OCI-LY1 (cell line): ENCODE data around the gene CUBN.

ENCODE experiments used
- H2AFZ ChIP-seq: fragments of 200-600 bp; sonication (generic), shearing (Covaris generic); 2 replicates; pipeline ENCODE4 v1.6.0; 2014; ENCODE audit warnings: antibody characterized with exemption, mild to moderate bottlenecking, low read length
- H3F3A ChIP-seq: fragments of 200-600 bp; sonication (generic), shearing (Covaris generic); 2 replicates; pipeline ENCODE4 v1.6.0; 2014; ENCODE audit warnings: mild to moderate bottlenecking, antibody characterized with exemption, low read length, moderate library complexity; ENCODE audit not compliant: insufficient read depth
- H3K27ac ChIP-seq: fragments of 200-600 bp; sonication (generic); 2 replicates; pipeline ENCODE4 v1.5.1; 2014; ENCODE audit warnings: low read length, mixed run types, mild to moderate bottlenecking, low read depth; ENCODE audit not compliant: poor library complexity, severe bottlenecking
- H3K27me3 ChIP-seq: fragments of 200-600 bp; sonication (generic); 2 replicates; pipeline ENCODE4 v1.6.0; 2014; ENCODE audit warnings: antibody characterized with exemption, mild to moderate bottlenecking, low read length, moderate library complexity; ENCODE audit not compliant: insufficient read depth
- H3K36me3 ChIP-seq: fragments of 200-600 bp; sonication (generic); 2 replicates; pipeline ENCODE4 v1.6.1; 2014; ENCODE audit warnings: mild to moderate bottlenecking, antibody characterized with exemption, low read length, moderate library complexity, mixed read lengths; ENCODE audit not compliant: insufficient read depth
- H3K4me1 ChIP-seq: fragments of 200-600 bp; sonication (generic); 2 replicates; pipeline ENCODE4 v1.5.1; 2014; ENCODE audit warnings: mild to moderate bottlenecking, low read length, moderate library complexity; ENCODE audit not compliant: insufficient read depth, severe bottlenecking
- H3K4me2 ChIP-seq: fragments of 200-600 bp; sonication (generic), shearing (Covaris generic); 2 replicates; pipeline ENCODE4 v1.6.1; 2014; ENCODE audit warnings: low read length
- H3K4me3 ChIP-seq: fragments of 200-600 bp; sonication (generic); 2 replicates; pipeline ENCODE4 v1.5.1; 2014; ENCODE audit warnings: low read length, low read depth, mild to moderate bottlenecking, mixed read lengths; ENCODE audit not compliant: poor library complexity, severe bottlenecking
- H3K79me2 ChIP-seq: fragments of 200-600 bp; shearing (Covaris generic); 2 replicates; pipeline ENCODE4 v1.6.1; 2016; ENCODE audit warnings: mixed run types, low read length, mixed read lengths; ENCODE audit not compliant: insufficient read depth
- H3K9ac ChIP-seq: fragments of 200-600 bp; sonication (generic), shearing (Covaris generic); 2 replicates; pipeline ENCODE4 v1.6.1; 2014; ENCODE audit warnings: mild to moderate bottlenecking, low read length, mixed read lengths
- H3K9me2 ChIP-seq: fragments of 200-600 bp; sonication (generic), shearing (Covaris generic); 2 replicates; pipeline ENCODE4 v1.6.1; 2014; ENCODE audit warnings: low read depth, mild to moderate bottlenecking, low read length, mixed read lengths
- H3K9me3 ChIP-seq: fragments of 200-600 bp; shearing (Covaris generic); 2 replicates; pipeline ENCODE4 v1.6.1; 2014; ENCODE audit warnings: low read length, mixed read lengths
- H4K20me1 ChIP-seq: fragments of 200-600 bp; sonication (generic), shearing (Covaris generic); 2 replicates; pipeline ENCODE4 v1.6.0; 2016; ENCODE audit warnings: mild to moderate bottlenecking, low read length; ENCODE audit not compliant: insufficient read depth
- EZH2 ChIP-seq: fragments of 200-600 bp; sonication (generic), shearing (Covaris generic); IDR thresholded peaks from 2 replicates; pipeline ENCODE4 v1.8.0; 2017; ENCODE audit warnings: borderline replicate concordance, mixed run types, mild to moderate bottlenecking, antibody characterized with exemption, low read length, moderate library complexity, mixed read lengths
- TF ChIP-seq, protein P1 (sequence below): fragments of 200-600 bp; sonication (generic), shearing (Covaris generic); IDR thresholded peaks from 2 replicates; pipeline ENCODE4 v1.5.1; 2017; ENCODE audit warnings: mild to moderate bottlenecking, antibody characterized with exemption, low read length, moderate library complexity, mixed read lengths

Gene CUBN

DNA sequence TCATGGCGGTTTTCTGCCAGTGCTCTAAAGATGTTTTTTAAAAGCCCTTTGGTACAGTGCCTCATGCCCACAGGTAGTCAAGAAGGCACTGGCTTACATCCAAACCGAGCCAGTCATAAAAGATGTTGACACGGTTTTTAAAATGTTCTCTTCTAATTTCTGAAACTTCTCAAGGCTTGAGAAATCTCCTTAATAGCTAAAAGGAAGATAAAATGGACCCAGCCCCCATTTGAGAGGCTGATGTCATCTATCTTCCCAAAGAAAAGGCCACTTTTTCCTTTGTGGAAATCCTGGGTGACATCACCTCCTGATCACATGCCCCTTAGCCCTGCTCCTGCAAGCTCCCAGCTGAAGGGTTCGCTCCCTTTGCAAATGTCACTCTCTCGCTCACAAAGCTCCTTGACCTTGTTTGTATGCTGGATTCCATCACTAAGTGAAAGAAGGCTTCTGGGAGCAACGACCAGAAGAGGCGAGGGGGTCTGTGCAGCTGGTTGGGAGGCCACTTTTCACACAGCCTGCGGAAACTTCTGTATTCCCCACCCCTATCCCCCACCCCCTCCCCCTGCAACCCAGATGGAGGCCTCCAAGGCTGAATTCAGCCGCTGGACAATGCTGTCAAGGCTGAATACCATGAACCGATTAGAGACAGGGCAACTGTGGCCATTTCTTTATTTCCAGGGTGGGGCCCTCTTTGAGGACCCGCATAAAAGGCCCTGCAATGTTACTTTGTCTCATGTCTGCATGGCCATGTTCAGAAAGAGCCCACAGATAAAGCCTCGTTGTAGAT is 122.8 kb downstream of the CUBN start:
- H3K9ac ChIP-seq: no peak overlapping the region

DNA sequence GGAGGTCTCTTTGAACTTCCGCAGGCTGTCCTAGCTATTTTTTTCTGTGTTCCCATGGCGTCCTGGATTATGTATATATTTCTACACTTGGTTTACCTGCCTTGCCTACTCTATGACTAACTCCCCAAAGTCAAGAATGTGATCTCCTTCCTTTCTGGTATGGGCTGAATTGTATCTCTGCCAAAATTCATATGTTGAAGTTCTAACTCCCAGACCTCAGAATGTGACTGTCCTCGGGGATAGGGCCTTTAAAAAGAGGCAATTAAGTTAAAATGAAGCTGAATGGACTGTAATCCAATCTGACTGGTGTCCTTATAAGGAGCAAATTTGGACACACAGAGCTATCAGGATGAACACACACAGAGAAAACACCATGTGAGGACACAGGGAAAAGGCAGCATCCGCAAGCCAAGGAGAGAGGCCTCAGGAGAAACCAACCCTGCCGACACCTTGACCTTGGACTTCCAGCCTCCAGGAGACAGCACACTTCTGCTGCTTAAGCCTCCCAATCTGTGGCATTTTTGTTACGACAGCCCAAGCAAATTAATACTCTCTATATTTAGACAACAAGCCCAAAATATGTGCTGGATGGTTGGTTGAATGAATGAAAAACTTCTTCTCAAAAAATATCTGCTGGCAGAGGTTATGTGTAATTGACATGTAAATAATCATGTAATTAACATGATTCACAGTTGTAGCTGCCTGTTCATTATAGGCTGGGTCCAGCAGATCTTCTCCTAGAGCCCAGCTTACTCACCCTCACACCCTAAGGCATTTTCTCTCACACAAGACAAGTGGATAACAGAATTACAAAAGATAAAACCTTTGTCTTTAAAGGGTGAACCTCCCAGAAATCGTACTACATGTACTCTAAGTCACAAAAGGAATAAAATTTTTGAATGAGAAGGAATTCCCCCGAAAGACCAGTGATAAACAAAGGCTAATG is 123.7 kb downstream of the CUBN start:
- no peak overlapping the region for H3K27ac ChIP-seq
- H3K4me3 ChIP-seq: no peak overlapping the region
- no peaks in the 10 kb centered on the region for H3K9me3 ChIP-seq
- no peaks in the 10 kb centered on the region for H4K20me1 ChIP-seq
- no peak for TF ChIP-seq EZH2
- TF ChIP-seq, protein P1, sequence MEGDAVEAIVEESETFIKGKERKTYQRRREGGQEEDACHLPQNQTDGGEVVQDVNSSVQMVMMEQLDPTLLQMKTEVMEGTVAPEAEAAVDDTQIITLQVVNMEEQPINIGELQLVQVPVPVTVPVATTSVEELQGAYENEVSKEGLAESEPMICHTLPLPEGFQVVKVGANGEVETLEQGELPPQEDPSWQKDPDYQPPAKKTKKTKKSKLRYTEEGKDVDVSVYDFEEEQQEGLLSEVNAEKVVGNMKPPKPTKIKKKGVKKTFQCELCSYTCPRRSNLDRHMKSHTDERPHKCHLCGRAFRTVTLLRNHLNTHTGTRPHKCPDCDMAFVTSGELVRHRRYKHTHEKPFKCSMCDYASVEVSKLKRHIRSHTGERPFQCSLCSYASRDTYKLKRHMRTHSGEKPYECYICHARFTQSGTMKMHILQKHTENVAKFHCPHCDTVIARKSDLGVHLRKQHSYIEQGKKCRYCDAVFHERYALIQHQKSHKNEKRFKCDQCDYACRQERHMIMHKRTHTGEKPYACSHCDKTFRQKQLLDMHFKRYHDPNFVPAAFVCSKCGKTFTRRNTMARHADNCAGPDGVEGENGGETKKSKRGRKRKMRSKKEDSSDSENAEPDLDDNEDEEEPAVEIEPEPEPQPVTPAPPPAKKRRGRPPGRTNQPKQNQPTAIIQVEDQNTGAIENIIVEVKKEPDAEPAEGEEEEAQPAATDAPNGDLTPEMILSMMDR: no peak
- no peak overlapping the region for H3K9ac ChIP-seq
- H3K36me3 ChIP-seq: no peaks in the 10 kb centered on the region
- no peaks in the 10 kb centered on the region for H3K27me3 ChIP-seq
- no peaks in the 10 kb centered on the region for H3F3A ChIP-seq
- H3K4me2 ChIP-seq: no peak overlapping the region
- no peak overlapping the region for H2AFZ ChIP-seq
- no peaks in the 10 kb centered on the region for H3K9me2 ChIP-seq
- no peaks in the 10 kb centered on the region for H3K79me2 ChIP-seq
- H3K4me1 ChIP-seq: no peaks in the 10 kb centered on the region

More for the DNA sequence above, 122.8 kb downstream of the CUBN start:
- Histone ChIP-seq H3K27me3 (no peaks in the 10 kb centered on the region), H3F3A (no peaks in the 10 kb centered on the region), H3K4me2 (no peak overlapping the region), H3K79me2 (no peaks in the 10 kb centered on the region), H4K20me1 (no peaks in the 10 kb centered on the region), H3K36me3 (no peaks in the 10 kb centered on the region), H3K9me3 (no peaks in the 10 kb centered on the region), H2AFZ (no peak overlapping the region), H3K4me1 (no peaks in the 10 kb centered on the region), H3K9me2 (no peaks in the 10 kb centered on the region), H3K4me3 (no peak overlapping the region), H3K27ac (no peak overlapping the region)
- TF ChIP-seq, protein P1: no peak
- TF ChIP-seq EZH2: no peak

DNA sequence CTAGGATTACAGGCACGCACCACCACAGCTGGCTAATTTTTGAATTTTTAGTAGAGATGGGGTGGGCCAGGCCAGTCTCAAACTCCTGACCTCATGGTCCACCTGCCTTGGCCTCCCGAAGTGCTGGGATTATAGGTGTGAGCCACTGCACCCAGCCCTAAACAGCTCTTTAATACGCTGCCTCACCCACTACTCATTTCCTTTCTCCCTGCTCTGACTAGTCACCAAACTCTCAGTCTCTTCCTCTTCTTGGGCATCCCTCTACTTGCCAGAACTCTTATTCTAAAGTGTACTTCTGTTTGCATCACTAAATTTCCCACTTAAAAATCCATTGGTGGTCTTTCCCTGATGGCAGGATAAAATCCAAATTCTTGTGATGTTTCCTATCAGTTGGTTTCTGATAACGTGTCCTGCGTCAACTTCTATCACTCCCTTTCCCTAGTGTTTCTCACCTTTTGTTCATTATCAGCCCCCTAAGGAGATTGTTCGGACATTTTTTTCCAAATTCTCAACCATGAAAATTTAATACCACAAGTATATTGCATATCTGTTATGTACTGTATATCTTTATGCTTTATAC is 124.7 kb downstream of the CUBN start:
- no peaks in the 10 kb centered on the region for H3K9me3 ChIP-seq
- no peaks in the 10 kb centered on the region for H3K4me1 ChIP-seq
- no peaks in the 10 kb centered on the region for H4K20me1 ChIP-seq
- no peak overlapping the region for H3K4me2 ChIP-seq
- H3K27me3 ChIP-seq: no peaks in the 10 kb centered on the region
- H3K9me2 ChIP-seq: no peaks in the 10 kb centered on the region
- no peak for TF ChIP-seq EZH2
- TF ChIP-seq, protein P1: no peak
- no peak overlapping the region for H3K9ac ChIP-seq
- H3K27ac ChIP-seq: no peak overlapping the region
- H3K36me3 ChIP-seq: no peaks in the 10 kb centered on the region
- H3F3A ChIP-seq: no peaks in the 10 kb centered on the region
- no peaks in the 10 kb centered on the region for H3K79me2 ChIP-seq
- H3K4me3 ChIP-seq: no peak overlapping the region
- H2AFZ ChIP-seq: no peak overlapping the region
